ENCODE results near the gene TBX2. TPM values are rescaled to one million over a fixed set of nuclear protein-coding genes. Genes with fewer than 3 reads are reported as not detected.

TBX2 gene
- total RNA-seq, 1 donor from 2014 or later, result not detected

- no peaks in the 10 kb centered on the region for H3K36me3 Mint-ChIP-seq
Observed at GRCh38 chr17:61420745-61421398, 21.2 kb downstream of the TBX2 start.

GRCh38 chr17:61421460-61421859 is 21.8 kb downstream of the TBX2 start:
- Mint-ChIP-seq H3K9me3 (no peaks in the 10 kb centered on the region), H3K27ac (no peak overlapping the region), H3K4me3 (no peak overlapping the region), H3K36me3 (no peaks in the 10 kb centered on the region), H3K4me1 (no peaks in the 10 kb centered on the region), H3K27me3 (ENCODE audit: insufficient read depth, low read depth) (peaks cover 10% of the 10 kb centered on the region)
- Histone ChIP-seq H2AFZ (replicated peaks) (no peak overlapping the region), H3K27ac (no peak overlapping the region), H3K27me3 (peaks cover 46% of the 10 kb centered on the region), H4K20me1 (ENCODE audit: low read depth) (no peaks in the 10 kb centered on the region), H3K4me2 (no peak overlapping the region), H3K9ac (no peak overlapping the region), H3K79me2 (ENCODE audit: low read depth) (no peaks in the 10 kb centered on the region), H3F3A (ENCODE audit: low read depth) (no peaks in the 10 kb centered on the region), H3K36me3 (no peaks in the 10 kb centered on the region), H3K9me3 (ENCODE audit: low read depth) (no peaks in the 10 kb centered on the region), H3K4me1 (peaks cover 2% of the 10 kb centered on the region), H3K4me3 (no peak overlapping the region)
- DNase-seq (ENCODE audit: low spot score), result no peak
- TF ChIP-seq, protein P1, sequence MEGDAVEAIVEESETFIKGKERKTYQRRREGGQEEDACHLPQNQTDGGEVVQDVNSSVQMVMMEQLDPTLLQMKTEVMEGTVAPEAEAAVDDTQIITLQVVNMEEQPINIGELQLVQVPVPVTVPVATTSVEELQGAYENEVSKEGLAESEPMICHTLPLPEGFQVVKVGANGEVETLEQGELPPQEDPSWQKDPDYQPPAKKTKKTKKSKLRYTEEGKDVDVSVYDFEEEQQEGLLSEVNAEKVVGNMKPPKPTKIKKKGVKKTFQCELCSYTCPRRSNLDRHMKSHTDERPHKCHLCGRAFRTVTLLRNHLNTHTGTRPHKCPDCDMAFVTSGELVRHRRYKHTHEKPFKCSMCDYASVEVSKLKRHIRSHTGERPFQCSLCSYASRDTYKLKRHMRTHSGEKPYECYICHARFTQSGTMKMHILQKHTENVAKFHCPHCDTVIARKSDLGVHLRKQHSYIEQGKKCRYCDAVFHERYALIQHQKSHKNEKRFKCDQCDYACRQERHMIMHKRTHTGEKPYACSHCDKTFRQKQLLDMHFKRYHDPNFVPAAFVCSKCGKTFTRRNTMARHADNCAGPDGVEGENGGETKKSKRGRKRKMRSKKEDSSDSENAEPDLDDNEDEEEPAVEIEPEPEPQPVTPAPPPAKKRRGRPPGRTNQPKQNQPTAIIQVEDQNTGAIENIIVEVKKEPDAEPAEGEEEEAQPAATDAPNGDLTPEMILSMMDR (IDR thresholded peaks at IDR 0.05), result no peak
- no peak for TF ChIP-seq EZH2 (IDR thresholded peaks at IDR 0.05)
- no peak for TF ChIP-seq EZH2phosphoT487 (IDR thresholded peaks at IDR 0.05)

More at GRCh38 chr17:61420745-61421398, 21.2 kb downstream of the TBX2 start:
- DNase-seq (ENCODE audit: low spot score), result no peak
- H3K9me3 Mint-ChIP-seq, result no peaks in the 10 kb centered on the region
- no peaks in the 10 kb centered on the region for H3K9me3 ChIP-seq (ENCODE audit: low read depth)
- TF ChIP-seq, protein P1 (IDR thresholded peaks at IDR 0.05), result no peak
- no peak for TF ChIP-seq EZH2 (IDR thresholded peaks at IDR 0.05)
- TF ChIP-seq EZH2phosphoT487 (IDR thresholded peaks at IDR 0.05), result no peak
- H3K27me3 ChIP-seq, result peaks cover 52% of the 10 kb centered on the region
- H3K4me3 Mint-ChIP-seq, result no peak overlapping the region
- no peaks in the 10 kb centered on the region for H3K36me3 ChIP-seq
- no peak overlapping the region for H3K27ac ChIP-seq
- no peak overlapping the region for H2AFZ ChIP-seq (replicated peaks)
- H4K20me1 ChIP-seq (ENCODE audit: low read depth), result no peaks in the 10 kb centered on the region
- no peaks in the 10 kb centered on the region for H3K79me2 ChIP-seq (ENCODE audit: low read depth)
- H3K4me2 ChIP-seq, result no peak overlapping the region
- H3F3A ChIP-seq (ENCODE audit: low read depth), result no peaks in the 10 kb centered on the region
- H3K4me1 ChIP-seq, result peaks cover 3% of the 10 kb centered on the region
- no peak overlapping the region for H3K4me3 ChIP-seq
- peaks cover 11% of the 10 kb centered on the region for H3K27me3 Mint-ChIP-seq (ENCODE audit: insufficient read depth, low read depth)
- H3K9ac ChIP-seq, result no peak overlapping the region
- H3K4me1 Mint-ChIP-seq, result peaks cover 2% of the 10 kb centered on the region
- no peak overlapping the region for H3K27ac Mint-ChIP-seq

GRCh38 chr17:61422116-61422799 is 22.6 kb downstream of the TBX2 start:
- Histone ChIP-seq H3K9ac (no peak overlapping the region), H3K27me3 (peaks cover 40% of the 10 kb centered on the region), H3K79me2 (ENCODE audit: low read depth) (no peaks in the 10 kb centered on the region), H4K20me1 (ENCODE audit: low read depth) (no peaks in the 10 kb centered on the region), H3K4me2 (no peak overlapping the region), H3K9me3 (ENCODE audit: low read depth) (no peaks in the 10 kb centered on the region), H3F3A (ENCODE audit: low read depth) (no peaks in the 10 kb centered on the region), H3K36me3 (no peaks in the 10 kb centered on the region), H3K4me1 (no peaks in the 10 kb centered on the region), H2AFZ (replicated peaks) (no peak overlapping the region), H3K4me3 (no peak overlapping the region), H3K27ac (no peak overlapping the region)
- Mint-ChIP-seq H3K27me3 (ENCODE audit: insufficient read depth, low read depth) (peaks cover 10% of the 10 kb centered on the region), H3K9me3 (no peaks in the 10 kb centered on the region), H3K4me1 (no peaks in the 10 kb centered on the region), H3K36me3 (no peaks in the 10 kb centered on the region), H3K27ac (no peak overlapping the region), H3K4me3 (no peak overlapping the region)
- TF ChIP-seq, protein P1 (IDR thresholded peaks at IDR 0.05), result no peak
- TF ChIP-seq EZH2 (IDR thresholded peaks at IDR 0.05), result no peak
- TF ChIP-seq EZH2phosphoT487 (IDR thresholded peaks at IDR 0.05), result no peak
- DNase-seq (ENCODE audit: low spot score), result no peak
